OCI-LY1 (cell line): ENCODE results near the gene PHC1.

ENCODE experiments used
- CTCF ChIP-seq: fragments of 200-600 bp; sonication (generic), shearing (Covaris generic); IDR thresholded peaks from 2 replicates; pipeline ENCODE4 v1.5.1; 2017; ENCODE audit warnings: mild to moderate bottlenecking, antibody characterized with exemption, low read length, moderate library complexity, mixed read lengths
- EZH2 ChIP-seq: fragments of 200-600 bp; sonication (generic), shearing (Covaris generic); IDR thresholded peaks from 2 replicates; pipeline ENCODE4 v1.8.0; 2017; ENCODE audit warnings: borderline replicate concordance, mixed run types, mild to moderate bottlenecking, antibody characterized with exemption, low read length, moderate library complexity, mixed read lengths

GRCh38 chr12:8887285-8887715 is 27.0 kb upstream of the PHC1 start:
- no peak for TF ChIP-seq CTCF
- TF ChIP-seq EZH2: no peak
